NT2/D1 (cell line): ENCODE measurements around the gene RSPRY1.

Source experiments
- SUZ12 ChIP-seq: IDR thresholded peaks from 2 replicates; pipeline ENCODE4 v1.6.1; 2011; ENCODE audit not compliant: insufficient read length, insufficient read depth; ENCODE audit errors: extremely low read depth
- ZNF274 ChIP-seq: IDR thresholded peaks from 2 replicates; pipeline ENCODE4 v1.6.1; 2011; ENCODE audit warnings: mild to moderate bottlenecking, low read depth, low read length

DNA sequence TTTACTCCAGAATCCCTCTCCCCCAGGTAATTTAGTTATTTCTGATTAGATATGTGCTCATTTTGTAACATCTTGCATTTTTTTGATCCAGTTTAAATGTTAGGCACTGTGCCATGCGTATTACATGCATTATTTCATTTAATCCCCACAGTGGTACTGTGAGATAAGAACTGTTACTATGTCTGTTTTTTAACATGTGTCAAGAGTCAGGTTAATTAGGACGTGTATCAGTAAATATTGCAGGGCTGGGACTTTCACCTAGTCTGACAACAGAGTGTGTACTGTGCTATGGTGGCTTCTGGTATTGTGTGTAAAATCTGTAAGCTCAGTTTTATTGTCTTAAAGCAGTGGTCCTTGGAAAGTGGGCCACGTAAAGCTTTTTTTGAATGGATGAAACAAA is 10.6 kb downstream of the RSPRY1 start:
- TF ChIP-seq SUZ12 (no peak), ZNF274 (no peak)
